OCI-LY7 (cell line): ENCODE data around the gene KCNQ2. TPM values are rescaled to one million over a fixed set of nuclear protein-coding genes. Genes with fewer than 3 reads are reported as not detected.

Experiments used
- BruUV-seq: library from RNA; stranded (reverse); fragments of 400-500 nt; replicated peaks from 2 replicates; lab custom pipeline; 2021; lab: Mats Ljungman, UMichigan
- CTCF ChIA-PET: fragments of 300-600 bp; sonication (Branson Sonifier 250); formaldehyde crosslinking; loops from one replicate; lab custom pipeline; 2022; ENCODE audit warnings: antibody characterized with exemption; ENCODE audit not compliant: unreplicated experiment; lab: Charles Lee
- POLR2A ChIA-PET: fragments of 300-600 bp; sonication (Branson Sonifier 250); formaldehyde crosslinking; loops from one replicate; lab custom pipeline; 2022; ENCODE audit warnings: antibody characterized with exemption; lab: Charles Lee
- DNase-seq: peaks from one replicate; pipeline ENCODE4 v3.0.0-alpha.2; 2015; ENCODE audit warnings: low spot score
- H2AFZ ChIP-seq: fragments of 200-600 bp; sonication (generic), shearing (Covaris generic); 2 replicates; pipeline ENCODE4 v1.6.1; 2014; ENCODE audit warnings: mild to moderate bottlenecking, antibody characterized with exemption, low read length, moderate library complexity
- H3K27ac ChIP-seq: fragments of 200-600 bp; sonication (generic); 2 replicates; pipeline ENCODE4 v1.5.1; 2014; ENCODE audit warnings: mixed run types, low read depth, mild to moderate bottlenecking, moderate library complexity, low read length, inconsistent platforms; ENCODE audit not compliant: poor library complexity, severe bottlenecking
- H3K36me3 ChIP-seq: fragments of 200-600 bp; sonication (generic); 2 replicates; pipeline ENCODE4 v1.6.1; 2014; ENCODE audit warnings: mild to moderate bottlenecking, antibody characterized with exemption, low read length, moderate library complexity, mixed read lengths; ENCODE audit not compliant: insufficient read depth
- H3K4me1 ChIP-seq: fragments of 200-600 bp; sonication (generic); 2 replicates; pipeline ENCODE4 v1.5.1; 2014; ENCODE audit warnings: mild to moderate bottlenecking, low read length; ENCODE audit not compliant: insufficient read depth, poor library complexity, severe bottlenecking
- H3K4me2 ChIP-seq: fragments of 200-600 bp; sonication (generic); 2 replicates; pipeline ENCODE4 v1.6.1; 2014; ENCODE audit warnings: mild to moderate bottlenecking, low read length
- H3K4me3 ChIP-seq: fragments of 200-600 bp; sonication (generic); 2 replicates; pipeline ENCODE4 v1.5.1; 2014; ENCODE audit warnings: mild to moderate bottlenecking, low read depth, low read length; ENCODE audit not compliant: poor library complexity, severe bottlenecking
- H3K79me2 ChIP-seq: fragments of 200-600 bp; sonication (generic); 2 replicates; pipeline ENCODE4 v1.6.1; 2016; ENCODE audit warnings: low read depth, mild to moderate bottlenecking, low read length, moderate library complexity, mixed read lengths; ENCODE audit not compliant: insufficient read depth
- H3K9me2 ChIP-seq: fragments of 200-600 bp; sonication (generic); 2 replicates; pipeline ENCODE4 v1.6.1; 2016; ENCODE audit warnings: mild to moderate bottlenecking, low read length, mixed read lengths; ENCODE audit not compliant: insufficient read depth
- H3K9me3 ChIP-seq: fragments of 200-600 bp; sonication (generic); 2 replicates; pipeline ENCODE4 v1.6.1; 2014; ENCODE audit warnings: mild to moderate bottlenecking, mixed run types, low read length, mixed read lengths
- H4K20me1 ChIP-seq: fragments of 200-600 bp; sonication (generic); 2 replicates; pipeline ENCODE4 v1.6.1; 2014; ENCODE audit warnings: mild to moderate bottlenecking, antibody characterized with exemption, low read length, moderate library complexity, mixed read lengths; ENCODE audit not compliant: insufficient read depth
- EZH2phosphoT487 ChIP-seq: fragments of 200-600 bp; sonication (generic); IDR thresholded peaks from 2 replicates; pipeline ENCODE4 v1.6.1; 2018; ENCODE audit warnings: low read depth, borderline replicate concordance, mild to moderate bottlenecking, mixed run types, antibody characterized with exemption, low read length, moderate library complexity, mixed read lengths
- intact Hi-C: fragments of 100-400 bp; cut with micrococcal nuclease; formaldehyde crosslinking; loops from one replicate; pipeline ENCODE4 v1.10.0; 2022; ENCODE audit not compliant: unreplicated experiment
- total RNA-seq, 2 experiments: library from RNA; depleted of rRNA in 1 of 2; stranded (reverse); fragments of >200 nt in 1 of 2; shearing (Covaris generic) in 1 of 2; gene quantifications; 2 replicates each; pipeline ENCODE4 v1.2.3, GENCODE V29; 2014 to 2022
- TF ChIP-seq, protein P1 (sequence below): fragments of 200-600 bp; sonication (generic); conservative IDR thresholded peaks from 2 replicates; pipeline ENCODE4 v1.5.1; 2014; ENCODE audit warnings: mild to moderate bottlenecking, antibody characterized with exemption, low read length, moderate library complexity, mixed read lengths

Gene KCNQ2
- total RNA-seq, 2 experiments from 2014 or later, result not detected

DNA sequence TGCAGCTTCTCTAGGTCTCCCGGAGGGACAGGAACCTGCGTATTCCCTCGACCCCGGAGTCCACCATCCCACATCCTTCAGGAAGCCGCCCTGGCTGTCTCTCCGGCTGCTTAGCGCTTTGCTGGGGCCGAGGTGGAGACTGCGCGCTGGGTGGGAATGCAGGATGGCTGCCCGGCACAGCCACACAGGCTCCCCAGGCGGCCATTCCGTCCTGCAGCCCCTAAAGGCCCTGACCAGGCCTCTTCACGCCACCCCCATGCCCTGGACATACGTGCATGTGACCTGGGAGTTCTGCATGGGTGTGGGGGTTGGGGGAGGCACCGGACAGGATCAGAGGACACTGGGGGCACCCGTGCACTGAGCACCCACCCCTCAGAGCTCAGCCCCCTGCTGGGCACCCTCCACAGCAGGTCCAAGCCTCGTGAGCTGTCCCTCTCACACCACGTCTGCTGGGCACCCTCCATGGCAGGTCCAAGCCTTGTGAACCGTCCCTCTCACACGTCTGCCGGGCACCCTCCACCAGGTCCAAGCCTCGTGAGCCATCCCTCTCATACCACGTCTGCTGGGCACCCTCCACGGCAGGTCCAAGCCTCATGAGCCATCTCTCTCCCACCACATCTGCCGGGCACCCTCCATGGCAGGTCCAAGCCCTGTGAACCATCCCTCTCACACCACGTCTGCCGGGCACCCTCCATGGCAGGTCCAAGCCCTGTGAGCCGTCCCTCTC is 70.9 kb downstream of the KCNQ2 start:
- Histone ChIP-seq H3K4me1 (no peaks in the 10 kb centered on the region), H3K9me2 (no peaks in the 10 kb centered on the region), H3K9me3 (no peaks in the 10 kb centered on the region), H3K4me2 (no peak overlapping the region), H3K36me3 (no peaks in the 10 kb centered on the region), H4K20me1 (no peaks in the 10 kb centered on the region), H3K4me3 (no peak overlapping the region), H3K27ac (no peak overlapping the region), H3K79me2 (no peaks in the 10 kb centered on the region), H2AFZ (no peak overlapping the region)
- no TSS peak for BruUV-seq
- intact Hi-C loops, result no loop called here
- ChIA-PET CTCF (no interaction called here), POLR2A (no interaction called here)
- DNase-seq, result no peak
- TF ChIP-seq, protein P1, sequence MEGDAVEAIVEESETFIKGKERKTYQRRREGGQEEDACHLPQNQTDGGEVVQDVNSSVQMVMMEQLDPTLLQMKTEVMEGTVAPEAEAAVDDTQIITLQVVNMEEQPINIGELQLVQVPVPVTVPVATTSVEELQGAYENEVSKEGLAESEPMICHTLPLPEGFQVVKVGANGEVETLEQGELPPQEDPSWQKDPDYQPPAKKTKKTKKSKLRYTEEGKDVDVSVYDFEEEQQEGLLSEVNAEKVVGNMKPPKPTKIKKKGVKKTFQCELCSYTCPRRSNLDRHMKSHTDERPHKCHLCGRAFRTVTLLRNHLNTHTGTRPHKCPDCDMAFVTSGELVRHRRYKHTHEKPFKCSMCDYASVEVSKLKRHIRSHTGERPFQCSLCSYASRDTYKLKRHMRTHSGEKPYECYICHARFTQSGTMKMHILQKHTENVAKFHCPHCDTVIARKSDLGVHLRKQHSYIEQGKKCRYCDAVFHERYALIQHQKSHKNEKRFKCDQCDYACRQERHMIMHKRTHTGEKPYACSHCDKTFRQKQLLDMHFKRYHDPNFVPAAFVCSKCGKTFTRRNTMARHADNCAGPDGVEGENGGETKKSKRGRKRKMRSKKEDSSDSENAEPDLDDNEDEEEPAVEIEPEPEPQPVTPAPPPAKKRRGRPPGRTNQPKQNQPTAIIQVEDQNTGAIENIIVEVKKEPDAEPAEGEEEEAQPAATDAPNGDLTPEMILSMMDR, result no peak
- no peak for TF ChIP-seq EZH2phosphoT487

DNA sequence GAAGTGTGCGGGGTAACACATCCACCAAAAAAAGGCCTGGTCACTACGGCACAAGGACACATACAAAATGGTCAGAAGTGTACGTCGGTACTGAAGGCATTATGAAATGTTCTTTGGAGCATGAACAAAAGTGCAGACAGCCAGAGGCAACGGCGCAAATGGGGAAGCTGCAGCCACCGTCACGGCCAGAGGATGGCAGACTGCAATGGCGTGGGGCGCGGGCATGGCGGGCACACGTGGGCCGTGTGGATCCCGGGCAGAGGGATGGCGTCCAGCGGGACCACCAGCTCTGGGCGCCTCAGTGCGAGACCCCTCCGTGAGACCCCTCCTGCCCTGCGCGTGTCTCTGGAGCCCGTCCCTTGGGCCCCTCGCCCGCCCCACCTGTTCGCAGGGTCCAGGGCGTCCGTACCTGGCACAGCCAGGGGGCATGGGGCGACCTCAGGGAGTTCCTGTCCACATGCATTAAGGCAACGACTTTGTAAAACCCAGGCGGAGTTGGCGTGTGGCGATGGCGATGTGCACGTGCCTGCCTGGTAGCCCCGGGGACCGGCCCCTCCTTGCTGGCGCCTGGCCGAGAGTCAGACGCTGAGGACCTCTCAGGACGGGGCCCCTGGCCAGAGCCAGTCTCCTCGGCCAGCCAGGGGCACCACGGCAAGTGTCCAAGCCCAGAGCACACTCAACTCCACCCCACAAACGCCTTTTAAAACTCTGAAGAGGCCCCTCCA is 71.8 kb downstream of the KCNQ2 start:
- H3K79me2 ChIP-seq, result no peaks in the 10 kb centered on the region
- CTCF ChIA-PET, result no interaction called here
- no peak overlapping the region for H3K4me3 ChIP-seq
- TF ChIP-seq, protein P1, result no peak
- TF ChIP-seq EZH2phosphoT487, result no peak
- POLR2A ChIA-PET, result no interaction called here
- no peaks in the 10 kb centered on the region for H4K20me1 ChIP-seq
- BruUV-seq, result no TSS peak
- H2AFZ ChIP-seq, result no peak overlapping the region
- no peak overlapping the region for H3K27ac ChIP-seq
- no peak overlapping the region for H3K4me2 ChIP-seq
- no peaks in the 10 kb centered on the region for H3K9me2 ChIP-seq
- no peaks in the 10 kb centered on the region for H3K4me1 ChIP-seq
- no peaks in the 10 kb centered on the region for H3K9me3 ChIP-seq
- H3K36me3 ChIP-seq, result no peaks in the 10 kb centered on the region
- no peak for DNase-seq
- intact Hi-C loops, result no loop called here
